Astrocyte (in vitro differentiated cells and primary cell): ENCODE results near the gene XPO6.

Source experiments
- EZH2 ChIP-seq: IDR thresholded peaks from 2 replicates; pipeline ENCODE4 v1.6.1; 2012; ENCODE audit warnings: mild to moderate bottlenecking, low read length, inconsistent platforms; ENCODE audit not compliant: insufficient read depth
- TF ChIP-seq, protein P1 (sequence below): IDR thresholded peaks from 2 replicates; pipeline ENCODE4 v1.5.1; 2011; ENCODE audit warnings: low read depth, mild to moderate bottlenecking, inconsistent platforms, low read length, moderate library complexity; ENCODE audit not compliant: insufficient read depth

DNA sequence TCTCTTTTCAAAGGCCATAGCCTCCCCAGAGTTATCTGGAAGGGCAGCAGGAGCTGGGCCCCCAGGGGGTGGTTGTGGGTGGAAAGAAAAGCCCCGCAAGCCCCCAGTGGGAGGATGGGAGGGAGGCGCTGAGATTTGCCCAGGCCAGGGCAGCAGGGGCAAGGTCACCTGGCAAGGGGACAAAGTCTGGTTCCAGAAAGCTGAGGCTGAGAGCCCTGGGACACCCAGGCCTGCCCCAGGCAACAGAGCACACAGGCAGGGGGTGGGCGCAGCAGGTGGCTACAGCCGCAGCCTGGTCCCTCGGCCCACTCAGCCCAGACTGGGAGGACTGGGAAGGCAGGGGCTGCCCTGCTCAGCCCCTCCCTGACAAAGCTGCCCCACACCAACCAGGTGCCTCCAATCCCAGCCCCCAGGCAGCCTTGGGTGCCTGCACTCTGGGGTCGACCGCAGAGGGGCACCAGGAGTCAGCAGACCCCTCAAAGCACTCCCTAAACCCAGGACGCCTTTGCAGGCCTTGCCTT is 124.6 kb downstream of the XPO6 start:
- TF ChIP-seq EZH2: no peak
- TF ChIP-seq, protein P1, sequence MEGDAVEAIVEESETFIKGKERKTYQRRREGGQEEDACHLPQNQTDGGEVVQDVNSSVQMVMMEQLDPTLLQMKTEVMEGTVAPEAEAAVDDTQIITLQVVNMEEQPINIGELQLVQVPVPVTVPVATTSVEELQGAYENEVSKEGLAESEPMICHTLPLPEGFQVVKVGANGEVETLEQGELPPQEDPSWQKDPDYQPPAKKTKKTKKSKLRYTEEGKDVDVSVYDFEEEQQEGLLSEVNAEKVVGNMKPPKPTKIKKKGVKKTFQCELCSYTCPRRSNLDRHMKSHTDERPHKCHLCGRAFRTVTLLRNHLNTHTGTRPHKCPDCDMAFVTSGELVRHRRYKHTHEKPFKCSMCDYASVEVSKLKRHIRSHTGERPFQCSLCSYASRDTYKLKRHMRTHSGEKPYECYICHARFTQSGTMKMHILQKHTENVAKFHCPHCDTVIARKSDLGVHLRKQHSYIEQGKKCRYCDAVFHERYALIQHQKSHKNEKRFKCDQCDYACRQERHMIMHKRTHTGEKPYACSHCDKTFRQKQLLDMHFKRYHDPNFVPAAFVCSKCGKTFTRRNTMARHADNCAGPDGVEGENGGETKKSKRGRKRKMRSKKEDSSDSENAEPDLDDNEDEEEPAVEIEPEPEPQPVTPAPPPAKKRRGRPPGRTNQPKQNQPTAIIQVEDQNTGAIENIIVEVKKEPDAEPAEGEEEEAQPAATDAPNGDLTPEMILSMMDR: no peak
